ENCODE results near the gene CFAP210. TPM values are rescaled to one million over a fixed set of nuclear protein-coding genes. Genes with fewer than 3 reads are reported as not detected.
A peak's percentile ranks its signal among the peaks of the same experiment; 100 is the strongest.

Gene CFAP210
- total and polyA plus RNA-seq, 9 of the 15 experiments (the other 6 are each of a cell fraction or from before 2014, with no cell fraction given), result 0.75 to 3.6 (median 1.3) TPM

- TF ChIP-seq CBFA2T2 (conservative IDR thresholded peaks at IDR 0.05), result peak; percentile 80
These were observed 22.2 kb upstream of the CFAP210 start (continued) for GRCh38 chr2:169716238-169716886.

- FAIRE-seq, result peak; percentile 89
- H3K79me2 ChIP-seq (ENCODE audit: control insufficient read depth, insufficient read depth, low read length), result no peaks in the 10 kb centered on the region
- H3K4me1 ChIP-seq (replicated peaks in 1 of 2; ENCODE audit: control insufficient read depth in 2 of 2, insufficient read depth in 2 of 2, low read length in 2 of 2), result peaks cover 23 to 48% of the 10 kb centered on the region in 2 experiments
- no peaks in the 10 kb centered on the region for H4K20me1 ChIP-seq (replicated peaks; ENCODE audit: control insufficient read depth, insufficient read depth, low read length)
- peak overlapping the region; percentile 71 for H3K4me2 ChIP-seq (ENCODE audit: insufficient read depth, low read length)
- DNase-seq (ENCODE audit: extremely low read depth in 1 of 4, low spot score in 3 of 4), result peak; percentile 29 to 76 (median 52)
- H3K9me1 ChIP-seq (ENCODE audit: control insufficient read depth, insufficient read depth, low read length), result no peaks in the 10 kb centered on the region
- ATAC-seq, result peak; percentile 76
- peaks cover 3% of the 10 kb centered on the region; the same call in 1 of the 3 replicates for H3K36me3 ChIP-seq (ENCODE audit: control insufficient read depth, insufficient read depth, low read length)
- in situ Hi-C loops (cut with MboI) (no loop called here), intact Hi-C loops (cut with micrococcal nuclease) (no loop called here)
- H3K9me3 ChIP-seq (replicated peaks; ENCODE audit: control insufficient read depth, insufficient read depth, low read depth, low read length), result no peaks in the 10 kb centered on the region
- H3K27ac ChIP-seq (ENCODE audit: extremely low read depth, low read depth, low read length), result peak overlapping the region; percentile 21; the same call in 1 of the 3 replicates
- ChIA-PET CTCF (ENCODE audit: low intra/inter-chr PET ratio) (no interaction called here), POLR2A (interaction anchor here (0.7 to 4.7 kb wide), 13 partner anchors 10 to 337 kb away, joined by 3 to 60 read pairs (median 5); partner anchors contain the start of gene KLHL23)
- H3K27me3 ChIP-seq (ENCODE audit: control insufficient read depth in 2 of 2, insufficient read depth in 2 of 2, low read length in 2 of 2), result no peaks in the 10 kb centered on the region
- H3K4me3 ChIP-seq, result peak overlapping the region; percentile 29
- 2% methylated on average over 17 of the region's 17 CpGs for WGBS (ENCODE audit: insufficient coverage, low coverage, missing lambda C conversion rate)
- H2AFZ ChIP-seq (ENCODE audit: low read depth, low read length), result peak overlapping the region; percentile 60
- peak overlapping the region; percentile 4 to 75; a peak in 1 of 4 replicates for H3K9ac ChIP-seq (ENCODE audit: insufficient read depth in 1 of 2, low read depth in 2 of 2, low read length in 2 of 2)
- no TSS peak for BruUV-seq (replicated peaks)
- no peak for TF ChIP-seq NCOA6 (IDR thresholded peaks at IDR 0.05)
- TF ChIP-seq PTBP1 (IDR thresholded peaks at IDR 0.05; ENCODE audit: low read depth, low read length), result no peak
- no peak for TF ChIP-seq ZZZ3 (IDR thresholded peaks at IDR 0.05)
- peak; percentile 40 for TF ChIP-seq SMAD4 (CRISPR knock-in tag; conservative IDR thresholded peaks at IDR 0.05)
- 0 out of 2 replicates have a peak, but pooled peaks have one; percentile 31 for TF ChIP-seq ZNF431 (CRISPR knock-in tag; IDR thresholded peaks at IDR 0.05)
- TF ChIP-seq UBTF (IDR thresholded peaks at IDR 0.05; ENCODE audit: borderline replicate concordance in 1 of 2, low read depth in 2 of 2, low read length in 2 of 2), result peak in 1 of 2 experiments; percentile 66; a peak in 1 of 4 replicates
- TF ChIP-seq FOXJ2 (tag; IDR thresholded peaks at IDR 0.05), result 0 out of 2 replicates have a peak, but pooled peaks have one; percentile 23
- 0 out of 2 replicates have a peak, but pooled peaks have one; percentile 70 for TF ChIP-seq SMARCE1 (IDR thresholded peaks at IDR 0.05)
- TF ChIP-seq, protein P1, sequence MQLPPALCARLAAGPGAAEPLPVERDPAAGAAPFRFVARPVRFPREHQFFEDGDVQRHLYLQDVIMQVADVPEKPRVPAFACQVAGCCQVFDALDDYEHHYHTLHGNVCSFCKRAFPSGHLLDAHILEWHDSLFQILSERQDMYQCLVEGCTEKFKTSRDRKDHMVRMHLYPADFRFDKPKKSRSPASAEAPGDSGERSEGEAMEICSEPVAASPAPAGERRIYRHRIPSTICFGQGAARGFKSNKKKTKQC (CRISPR knock-in tag; IDR thresholded peaks at IDR 0.05), result no peak; the same call in 1 of the 2 replicates
- peak; percentile 64; the same call in 1 of the 2 replicates for TF ChIP-seq BHLHE40 (IDR thresholded peaks at IDR 0.05; ENCODE audit: low read length)
- TF ChIP-seq CREM (IDR thresholded peaks at IDR 0.05; ENCODE audit: low read depth), result 0 out of 2 replicates have a peak, but pooled peaks have one; percentile 26
- TF ChIP-seq FOXO4 (CRISPR knock-in tag; IDR thresholded peaks at IDR 0.05), result 0 out of 2 replicates have a peak, but pooled peaks have one; percentile 40
- no peak for TF ChIP-seq ZNF75A (CRISPR knock-in tag; IDR thresholded peaks at IDR 0.05)
- 0 out of 2 replicates have a peak, but pooled peaks have one; percentile 41 for TF ChIP-seq ZNF583 (CRISPR knock-in tag; IDR thresholded peaks at IDR 0.05)
These were observed 21.4 kb upstream of the CFAP210 start for GRCh38 chr2:169715379-169716237.
